HUES48 (cell line): ENCODE measurements around the gene GIPC3.

ENCODE experiments used
- H3K27ac ChIP-seq: one replicate; pipeline ENCODE4 v1.7.0; 2013; ENCODE audit warnings: low read depth, low read length, inconsistent platforms
- H3K27me3 ChIP-seq: 2 replicates; pipeline ENCODE4 v1.6.1; 2013; ENCODE audit warnings: mild to moderate bottlenecking, low read length; ENCODE audit not compliant: control insufficient read depth, insufficient read depth
- H3K36me3 ChIP-seq: 2 replicates; pipeline ENCODE4 v1.6.1; 2013; ENCODE audit warnings: low read length; ENCODE audit not compliant: control insufficient read depth, insufficient read depth
- H3K4me1 ChIP-seq: 2 replicates; pipeline ENCODE4 v1.6.1; 2013; ENCODE audit warnings: mild to moderate bottlenecking, low read length; ENCODE audit not compliant: control insufficient read depth, insufficient read depth
- H3K4me3 ChIP-seq: 2 replicates; pipeline ENCODE4 v1.5.1; 2013; ENCODE audit warnings: mild to moderate bottlenecking, low read depth, low read length
- H3K9ac ChIP-seq: 2 replicates; pipeline ENCODE4 v1.6.1; 2013; ENCODE audit warnings: mild to moderate bottlenecking, low read depth, low read length, moderate library complexity
- H3K9me3 ChIP-seq: 2 replicates; pipeline ENCODE4 v1.6.1; 2013; ENCODE audit warnings: low read length; ENCODE audit not compliant: control insufficient read depth, insufficient read depth

The GIPC3 gene

GRCh38 chr19:3543150-3544057 is 41.9 kb upstream of the GIPC3 start:
- H3K27me3 ChIP-seq: no peaks in the 10 kb centered on the region
- H3K36me3 ChIP-seq: peaks cover 7% of the 10 kb centered on the region; the same call in 1 of the 2 replicates
- no peak overlapping the region for H3K27ac ChIP-seq
- H3K4me1 ChIP-seq: no peaks in the 10 kb centered on the region
- H3K4me3 ChIP-seq: no peak overlapping the region
- no peaks in the 10 kb centered on the region for H3K9me3 ChIP-seq
- no peak overlapping the region for H3K9ac ChIP-seq

GRCh38 chr19:3544058-3544376 is 41.3 kb upstream of the GIPC3 start:
- Histone ChIP-seq H3K4me3 (no peak overlapping the region), H3K27me3 (no peaks in the 10 kb centered on the region), H3K9me3 (no peaks in the 10 kb centered on the region), H3K27ac (no peak overlapping the region), H3K4me1 (no peaks in the 10 kb centered on the region), H3K36me3 (peaks cover 7% of the 10 kb centered on the region; the same call in 1 of the 2 replicates), H3K9ac (no peak overlapping the region)

DNA sequence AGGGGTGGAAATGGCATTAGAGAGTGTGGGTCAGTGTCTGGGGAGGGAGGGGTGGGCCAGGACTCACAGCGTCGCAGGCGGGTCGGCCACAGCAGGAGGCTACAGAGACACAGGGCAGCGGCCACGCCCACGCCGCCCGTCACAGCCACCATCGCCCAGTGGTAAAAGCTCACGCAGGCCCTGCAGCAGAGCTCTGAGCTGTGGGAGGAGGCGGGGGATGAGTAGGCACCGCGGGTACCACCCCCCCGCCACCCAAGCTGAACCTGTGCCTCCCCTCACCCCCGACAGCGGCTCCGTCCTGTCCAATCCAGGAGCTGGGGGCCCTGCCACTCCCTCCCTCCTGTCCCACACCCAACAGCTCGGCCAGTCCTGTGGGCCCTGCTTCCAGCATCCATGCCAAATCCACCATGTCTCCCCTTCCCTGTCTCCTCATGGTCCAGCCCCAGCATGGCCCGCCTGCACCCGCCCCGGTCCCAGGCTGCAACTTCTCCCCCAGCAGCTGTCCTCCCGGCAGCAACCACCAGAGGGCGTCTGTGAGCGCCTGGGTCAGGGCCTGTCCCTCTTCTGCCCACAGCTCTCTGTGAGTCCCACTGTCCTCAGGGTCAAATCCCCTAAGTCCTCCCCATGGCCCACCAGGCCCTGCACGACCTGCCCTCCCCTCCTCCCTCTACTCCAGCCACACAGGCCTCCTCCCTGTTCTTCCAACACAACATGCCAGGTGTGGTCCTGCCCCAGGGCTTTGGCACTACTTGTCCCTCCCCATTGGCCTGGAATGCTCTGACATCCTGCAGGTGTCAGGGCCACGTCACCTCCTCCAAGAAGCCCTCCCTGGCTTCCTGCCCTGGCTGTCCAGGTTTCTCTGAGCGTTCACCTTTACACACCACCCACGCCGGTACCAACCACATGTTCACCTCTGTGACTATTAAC is 40.3 kb upstream of the GIPC3 start:
- peaks cover 7% of the 10 kb centered on the region; the same call in 1 of the 2 replicates for H3K36me3 ChIP-seq
- no peak overlapping the region for H3K27ac ChIP-seq
- H3K9me3 ChIP-seq: no peaks in the 10 kb centered on the region
- H3K9ac ChIP-seq: no peak overlapping the region
- H3K4me1 ChIP-seq: no peaks in the 10 kb centered on the region
- no peaks in the 10 kb centered on the region for H3K27me3 ChIP-seq
- H3K4me3 ChIP-seq: no peak overlapping the region

DNA sequence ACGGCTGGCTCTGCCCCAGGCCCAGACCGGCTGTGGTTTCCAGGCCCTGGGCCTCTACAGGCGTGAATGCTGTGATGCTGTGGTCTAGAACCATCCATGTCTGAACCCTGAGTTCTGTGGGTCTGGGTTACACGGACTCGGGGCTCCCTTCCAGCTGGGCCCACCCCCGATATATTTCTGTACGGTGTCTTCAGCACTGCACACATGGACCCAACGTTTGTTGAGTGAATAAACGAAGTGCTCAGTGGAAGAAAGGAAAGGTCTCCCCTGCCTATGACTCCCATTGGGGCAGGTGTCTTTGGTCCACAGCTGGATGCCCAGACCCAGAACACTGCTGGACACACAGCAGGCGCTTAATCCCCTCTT is 39.6 kb upstream of the GIPC3 start:
- H3K4me1 ChIP-seq: no peaks in the 10 kb centered on the region
- H3K9me3 ChIP-seq: no peaks in the 10 kb centered on the region
- H3K9ac ChIP-seq: no peak overlapping the region
- no peak overlapping the region for H3K27ac ChIP-seq
- H3K4me3 ChIP-seq: no peak overlapping the region
- peaks cover 7% of the 10 kb centered on the region; the same call in 1 of the 2 replicates for H3K36me3 ChIP-seq
- no peaks in the 10 kb centered on the region for H3K27me3 ChIP-seq

- Histone ChIP-seq H3K27ac (no peak overlapping the region), H3K4me3 (no peak overlapping the region), H3K27me3 (no peaks in the 10 kb centered on the region), H3K36me3 (peaks cover 7% of the 10 kb centered on the region; the same call in 1 of the 2 replicates), H3K9me3 (no peaks in the 10 kb centered on the region), H3K9ac (no peak overlapping the region), H3K4me1 (no peaks in the 10 kb centered on the region)
Measured at GRCh38 chr19:3546119-3546518, 39.2 kb upstream of the GIPC3 start.

DNA sequence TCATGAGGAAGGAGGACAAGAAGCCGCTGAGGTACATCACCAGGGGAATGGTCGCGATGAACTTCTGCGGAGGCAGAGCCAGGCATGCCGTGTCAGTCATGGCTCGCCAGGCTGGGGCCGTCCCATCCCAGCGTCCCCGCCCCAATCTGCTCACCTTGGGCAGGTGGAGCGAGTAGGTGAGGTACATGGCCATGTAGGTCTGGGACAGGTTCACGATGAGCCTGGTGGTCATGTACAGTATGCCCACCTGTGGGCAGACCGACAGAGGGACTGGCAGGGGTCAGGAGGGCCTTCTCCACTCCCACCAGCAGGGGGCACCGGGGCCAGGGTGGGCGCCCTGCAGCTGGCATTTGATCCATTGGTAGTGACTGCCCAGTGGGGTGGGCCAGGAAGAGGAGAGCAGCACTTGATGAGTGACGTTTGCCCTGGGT is 38.0 kb upstream of the GIPC3 start:
- no peaks in the 10 kb centered on the region for H3K4me1 ChIP-seq
- H3K27ac ChIP-seq: no peak overlapping the region
- H3K9ac ChIP-seq: no peak overlapping the region
- peaks cover 7% of the 10 kb centered on the region; the same call in 1 of the 2 replicates for H3K36me3 ChIP-seq
- no peak overlapping the region for H3K4me3 ChIP-seq
- no peaks in the 10 kb centered on the region for H3K9me3 ChIP-seq
- H3K27me3 ChIP-seq: no peaks in the 10 kb centered on the region

GRCh38 chr19:3547767-3548282 is 37.5 kb upstream of the GIPC3 start:
- no peaks in the 10 kb centered on the region for H3K9me3 ChIP-seq
- no peak overlapping the region for H3K9ac ChIP-seq
- H3K4me3 ChIP-seq: no peak overlapping the region
- no peak overlapping the region for H3K27ac ChIP-seq
- no peaks in the 10 kb centered on the region for H3K27me3 ChIP-seq
- H3K36me3 ChIP-seq: peaks cover 7% of the 10 kb centered on the region; the same call in 1 of the 2 replicates
- no peaks in the 10 kb centered on the region for H3K4me1 ChIP-seq

DNA sequence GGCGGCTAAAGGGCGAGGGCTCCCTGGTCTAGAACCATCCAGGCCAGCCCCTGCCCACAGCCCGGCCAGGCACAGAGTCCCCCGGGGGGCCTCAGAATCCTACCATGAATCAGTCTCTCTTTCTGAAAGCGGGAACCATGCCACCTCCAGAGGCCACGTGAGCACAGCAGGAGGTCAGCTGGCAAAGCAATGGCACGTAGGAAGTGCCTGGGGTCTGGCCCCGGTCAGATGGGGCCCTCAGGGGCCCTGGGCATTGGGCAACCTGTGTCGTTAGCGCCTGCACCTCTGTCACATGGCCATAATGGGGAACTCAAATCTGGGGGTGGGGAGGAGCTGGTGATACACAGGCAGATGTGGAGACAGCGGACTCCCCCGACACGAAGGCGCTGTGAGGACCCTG is 36.7 kb upstream of the GIPC3 start:
- Histone ChIP-seq H3K9me3 (no peaks in the 10 kb centered on the region), H3K27me3 (no peaks in the 10 kb centered on the region), H3K4me1 (no peaks in the 10 kb centered on the region), H3K4me3 (no peak overlapping the region), H3K9ac (no peak overlapping the region), H3K27ac (no peak overlapping the region), H3K36me3 (peaks cover 7% of the 10 kb centered on the region; the same call in 1 of the 2 replicates)

- Histone ChIP-seq H3K36me3 (peaks cover 7% of the 10 kb centered on the region; the same call in 1 of the 2 replicates), H3K4me1 (no peaks in the 10 kb centered on the region), H3K27ac (no peak overlapping the region), H3K9me3 (no peaks in the 10 kb centered on the region), H3K9ac (no peak overlapping the region), H3K4me3 (no peak overlapping the region), H3K27me3 (no peaks in the 10 kb centered on the region)
Measured at GRCh38 chr19:3549816-3550215, 35.5 kb upstream of the GIPC3 start.

GRCh38 chr19:3550947-3551791 is 34.1 kb upstream of the GIPC3 start:
- Histone ChIP-seq H3K9ac (no peak overlapping the region), H3K27ac (no peak overlapping the region), H3K4me3 (no peak overlapping the region), H3K9me3 (no peaks in the 10 kb centered on the region), H3K36me3 (peaks cover 3% of the 10 kb centered on the region; the same call in 1 of the 2 replicates), H3K4me1 (no peaks in the 10 kb centered on the region), H3K27me3 (no peaks in the 10 kb centered on the region)
